SK-N-SH (cell line): ENCODE measurements around the gene MGAT4A. TPM values are rescaled to one million over a fixed set of nuclear protein-coding genes. Genes with fewer than 3 reads are reported as not detected.

Experiments
- CTCF ChIA-PET: fragments of 300-600, 350-600 bp; formaldehyde crosslinking; extraction: SDS; loops from one replicate; lab custom pipeline; 2021; lab: Yijun Ruan, JAX
- POLR2A ChIA-PET: fragments of 350-600 bp; sonication (Branson Sonifier 250); formaldehyde crosslinking; extraction: SDS; loops from one replicate; lab custom pipeline; 2020; ENCODE audit warnings: antibody characterized with exemption, inconsistent platforms; lab: Yijun Ruan, JAX
- DNase-seq: peaks from one replicate; pipeline ENCODE4 v3.0.0; 2012
- H2AFZ ChIP-seq: fragments of 200-600 bp; sonication (generic); 2 replicates; pipeline ENCODE4 v1.8.1; 2016; ENCODE audit warnings: antibody characterized with exemption, mild to moderate bottlenecking, low read depth
- H3F3A ChIP-seq: fragments of 200-600 bp; sonication (generic); replicated peaks from 2 replicates; pipeline ENCODE3; 2016; ENCODE audit warnings: antibody characterized with exemption, mild to moderate bottlenecking; ENCODE audit not compliant: insufficient read depth
- H3K27ac ChIP-seq, 2 experiments: fragments of 200-500 bp in 1 of 2; fragments of 200-600 bp in 1 of 2; sonication (Bioruptor generic) in 1 of 2; sonication (generic), shearing (Covaris generic) in 1 of 2; 2 replicates each; pipeline versions ENCODE4 v1.5.1 to v1.6.1; 2014 to 2016; ENCODE audit warnings: low read depth in 2 of 2, inconsistent platforms in 1 of 2, low read length in 1 of 2, mild to moderate bottlenecking in 1 of 2, mixed read lengths in 1 of 2
- H3K27me3 ChIP-seq: fragments of 200-600 bp; sonication (generic), shearing (Covaris generic); 2 replicates; pipeline ENCODE4 v1.6.1; 2016; ENCODE audit warnings: mixed run types; ENCODE audit not compliant: insufficient read depth
- H3K36me3 ChIP-seq, 2 experiments: fragments of 200-500 bp in 1 of 2; fragments of 200-600 bp in 1 of 2; sonication (Bioruptor generic) in 1 of 2; sonication (generic) in 1 of 2; replicated peaks in 1 of 2; 2 replicates each; pipeline versions ENCODE3 to v1.5.1; 2014 to 2016; ENCODE audit warnings: low read length in 1 of 2, mild to moderate bottlenecking in 1 of 2; ENCODE audit not compliant: insufficient read depth in 2 of 2, control insufficient read depth in 1 of 2
- H3K4me1 ChIP-seq, 2 experiments: fragments of 200-500 bp in 1 of 2; fragments of 200-600 bp in 1 of 2; sonication (Bioruptor generic) in 1 of 2; sonication (generic), shearing (Covaris generic) in 1 of 2; 2 replicates each; pipeline versions ENCODE4 v1.5.1 to v1.6.1; 2014 to 2016; ENCODE audit warnings: low read depth in 1 of 2, low read length in 1 of 2, mixed run types in 1 of 2; ENCODE audit not compliant: insufficient read depth in 2 of 2, control insufficient read depth in 1 of 2
- H3K4me2 ChIP-seq: fragments of 200-600 bp; sonication (generic), shearing (Covaris generic); 2 replicates; pipeline ENCODE4 v1.6.1; 2017; ENCODE audit warnings: mixed run types
- H3K4me3 ChIP-seq, 2 experiments: fragments of 200-500 bp in 1 of 2; fragments of 200-600 bp in 1 of 2; sonication (Bioruptor generic) in 1 of 2; sonication (generic), shearing (Covaris generic) in 1 of 2; 2 replicates each; pipeline versions ENCODE4 v1.5.1 to v1.8.1; 2014 to 2016; ENCODE audit warnings: low read depth in 2 of 2, inconsistent platforms in 1 of 2, low read length in 1 of 2, mild to moderate bottlenecking in 1 of 2, mixed read lengths in 1 of 2, moderate library complexity in 1 of 2
- H3K79me2 ChIP-seq: fragments of 200-600 bp; sonication (generic); 2 replicates; pipeline ENCODE4 v1.8.1; 2017; ENCODE audit warnings: mild to moderate bottlenecking; ENCODE audit not compliant: insufficient read depth
- H3K9ac ChIP-seq: fragments of 200-600 bp; sonication (generic); 2 replicates; pipeline ENCODE4 v1.6.1; 2017; ENCODE audit warnings: mixed run types
- H3K9me2 ChIP-seq: fragments of 200-600 bp; sonication (generic); 2 replicates; pipeline ENCODE4 v1.6.1; 2017; ENCODE audit warnings: mixed run types
- H3K9me3 ChIP-seq: fragments of 200-600 bp; sonication (generic); 2 replicates; pipeline ENCODE4 v1.6.1; 2017; ENCODE audit warnings: mixed run types, mild to moderate bottlenecking, moderate library complexity
- H4K20me1 ChIP-seq: fragments of 200-600 bp; sonication (generic); 2 replicates; pipeline ENCODE4 v1.6.1; 2017; ENCODE audit warnings: mild to moderate bottlenecking, mixed run types; ENCODE audit not compliant: insufficient read depth
- CHD2 ChIP-seq: fragments of 150-350 bp; IDR thresholded peaks from 2 replicates; pipeline ENCODE4 v1.6.1; 2018; ENCODE audit warnings: low read length; ENCODE audit not compliant: partially characterized antibody
- ELF1 ChIP-seq: IDR thresholded peaks from 2 replicates; pipeline ENCODE4 v1.4.0; 2012
- FOSL2 ChIP-seq: IDR thresholded peaks from 2 replicates; pipeline ENCODE4 v1.4.0; 2012; ENCODE audit warnings: low read depth, mild to moderate bottlenecking, moderate library complexity, borderline replicate concordance
- FOXJ3 ChIP-seq: sonication (generic); formaldehyde crosslinking; IDR thresholded peaks from 2 replicates; pipeline ENCODE4 v1.5.1; 2020; ENCODE audit warnings: mild to moderate bottlenecking, missing genetic modification reagents
- FOXM1 ChIP-seq: IDR thresholded peaks from 2 replicates; pipeline ENCODE4 v1.4.0; 2012; ENCODE audit warnings: low read depth, mild to moderate bottlenecking
- IRF3 ChIP-seq: fragments of 150-350 bp; IDR thresholded peaks from 2 replicates; pipeline ENCODE4 v1.6.1; 2016; ENCODE audit warnings: mild to moderate bottlenecking, low read depth, low read length
- MEF2A ChIP-seq: IDR thresholded peaks from 2 replicates; pipeline ENCODE4 v1.4.0; 2012; ENCODE audit warnings: low read depth, borderline replicate concordance
- MXI1 ChIP-seq: IDR thresholded peaks from 2 replicates; pipeline ENCODE4 v1.6.1; 2012; ENCODE audit warnings: mild to moderate bottlenecking, low read depth, low read length, improper control_type of control experiment
- NFIC ChIP-seq: IDR thresholded peaks from 2 replicates; pipeline ENCODE4 v1.4.0; 2012; ENCODE audit warnings: borderline replicate concordance
- NRF1 ChIP-seq: IDR thresholded peaks from 2 replicates; pipeline ENCODE4 v1.6.1; 2012; ENCODE audit warnings: low read depth, mild to moderate bottlenecking, low read length
- POLR2AphosphoS5 ChIP-seq: IDR thresholded peaks from 2 replicates; pipeline ENCODE4 v1.6.1; 2012; ENCODE audit warnings: low read depth, low read length
- RAD21 ChIP-seq: IDR thresholded peaks from 2 replicates; pipeline ENCODE4 v1.6.1; 2012; ENCODE audit warnings: mild to moderate bottlenecking, low read length
- RXRA ChIP-seq: IDR thresholded peaks from 2 replicates; pipeline ENCODE4 v1.4.0; 2012; ENCODE audit warnings: low read depth, mild to moderate bottlenecking, borderline replicate concordance
- SMC3 ChIP-seq: IDR thresholded peaks from 2 replicates; pipeline ENCODE4 v1.6.1; 2012; ENCODE audit warnings: low read depth, low read length, improper control_type of control experiment
- USF1 ChIP-seq: IDR thresholded peaks from 2 replicates; pipeline ENCODE4 v1.4.0; 2012; ENCODE audit warnings: low read depth, borderline replicate concordance
- USF2 ChIP-seq: fragments of 150-350 bp; IDR thresholded peaks from 2 replicates; pipeline ENCODE4 v1.6.1; 2017; ENCODE audit warnings: antibody characterized with exemption, low read length, low read depth, borderline replicate concordance
- ZBTB33 ChIP-seq: IDR thresholded peaks from 2 replicates; pipeline ENCODE4 v1.4.0; 2012; ENCODE audit warnings: low read depth, borderline replicate concordance
- WGBS: methylation state at CpG from one replicate; pipeline ENCODE4 v1.1.6; 2017; ENCODE audit warnings: low lambda C conversion rate; 5-methylcytosine and 5-hydroxymethylcytosine counted together
- polyA plus RNA-seq, 3 experiments: library from polyadenylated mRNA; depleted of rRNA; stranded (reverse); fragments of >200 nt; gene quantifications; 2 replicates each; pipeline ENCODE4 v1.2.3, GENCODE V29; 2012

The MGAT4A gene
- polyA plus RNA-seq, 1 of the 3 experiments (the other 2 are of a cell fraction): 0.07 TPM

- H3K36me3 ChIP-seq: no peaks in the 10 kb centered on the region
- H3K4me2 ChIP-seq: no peak overlapping the region
- no peak overlapping the region for H3K4me3 ChIP-seq
- H3K9ac ChIP-seq: no peak overlapping the region
- H3F3A ChIP-seq: no peaks in the 10 kb centered on the region
- 0 out of 2 replicates have a peak, but pooled peaks cover 4% of the 10 kb centered on the region for H3K9me3 ChIP-seq
- H3K4me1 ChIP-seq: peaks cover 0 to 4% of the 10 kb centered on the region in 2 experiments; a peak in 1 of 4 replicates
- no peaks in the 10 kb centered on the region for H4K20me1 ChIP-seq
- ChIA-PET CTCF (interaction anchor here (1.5 kb wide), 1 partner anchor 10 kb away, joined by 4 read pairs; no protein-coding TSS in a partner anchor), POLR2A (no interaction called here)
- no peak overlapping the region for H3K27ac ChIP-seq
- no peak overlapping the region for H2AFZ ChIP-seq
- H3K79me2 ChIP-seq: no peaks in the 10 kb centered on the region
- no peaks in the 10 kb centered on the region for H3K9me2 ChIP-seq
- DNase-seq: no peak
- WGBS: 49% methylated on average over 4 of the region's 4 CpGs
- TF ChIP-seq IRF3 (no peak), ELF1 (no peak), POLR2AphosphoS5 (no peak), ZBTB33 (no peak), NRF1 (no peak), FOXJ3 (CRISPR knock-in tag) (no peak), USF2 (no peak), MXI1 (no peak), CHD2 (no peak), FOSL2 (no peak)
- H3K27me3 ChIP-seq: no peaks in the 10 kb centered on the region
Observed at GRCh38 chr2:98778151-98778550, 47.2 kb upstream of the MGAT4A start.

GRCh38 chr2:98777710-98778109 is 46.8 kb upstream of the MGAT4A start:
- H3K79me2 ChIP-seq: no peaks in the 10 kb centered on the region
- H3K9me3 ChIP-seq: 0 out of 2 replicates have a peak, but pooled peaks cover 4% of the 10 kb centered on the region
- no peaks in the 10 kb centered on the region for H4K20me1 ChIP-seq
- ChIA-PET POLR2A (no interaction called here), CTCF (interaction anchor here (1.5 kb wide), 1 partner anchor 10 kb away, joined by 4 read pairs; no protein-coding TSS in a partner anchor)
- no peak for TF ChIP-seq USF1
- no peak for TF ChIP-seq SMC3
- no peak for TF ChIP-seq FOXM1
- TF ChIP-seq RXRA: no peak
- TF ChIP-seq NRF1: no peak
- no peak for TF ChIP-seq MEF2A
- TF ChIP-seq RAD21: no peak
- no peak for TF ChIP-seq NFIC
- no peak overlapping the region for H3K27ac ChIP-seq
- H3K36me3 ChIP-seq: no peaks in the 10 kb centered on the region
- H3K27me3 ChIP-seq: no peaks in the 10 kb centered on the region
- H3K4me1 ChIP-seq: peaks cover 0 to 4% of the 10 kb centered on the region in 2 experiments; a peak in 1 of 4 replicates
- no peaks in the 10 kb centered on the region for H3K9me2 ChIP-seq
- H3F3A ChIP-seq: no peaks in the 10 kb centered on the region
- no peak overlapping the region for H3K4me2 ChIP-seq
- no peak overlapping the region for H2AFZ ChIP-seq
- no peak overlapping the region for H3K9ac ChIP-seq
- no peak for DNase-seq
- H3K4me3 ChIP-seq: no peak overlapping the region
- 50% methylated on average over 1 of the region's 1 CpG for WGBS
